GM12864 (cell line): ENCODE results near the gene MEF2D.

ENCODE experiments used
- DNase-seq: peaks from one replicate; pipeline ENCODE4 v3.0.0-alpha.2; 2011; ENCODE audit warnings: low read depth
- H3K4me3 ChIP-seq: 2 replicates; pipeline ENCODE4 v1.5.1; 2011; ENCODE audit warnings: mild to moderate bottlenecking, low read depth, low read length, control low read depth
- CTCF ChIP-seq: IDR thresholded peaks from 2 replicates; pipeline ENCODE4 v1.5.1; 2011; ENCODE audit warnings: low read depth, mild to moderate bottlenecking, moderate library complexity, low read length, control low read depth, inconsistent platforms; ENCODE audit errors: missing control alignments

The MEF2D gene

GRCh38 chr1:156421939-156422601 lies 78.5 kb downstream of the MEF2D start:
- peak overlapping the region; percentile 69; the same call in 1 of the 2 replicates for H3K4me3 ChIP-seq
- no peak for TF ChIP-seq CTCF
- no peak for DNase-seq

GRCh38 chr1:156421062-156421938 lies 79.3 kb downstream of the MEF2D start:
- TF ChIP-seq CTCF, result no peak
- peak; percentile 42 for DNase-seq
- H3K4me3 ChIP-seq, result peak overlapping the region; percentile 69

- TF ChIP-seq CTCF, result no peak
- DNase-seq, result no peak
- peak overlapping the region; percentile 69 for H3K4me3 ChIP-seq
These were observed 80.1 kb downstream of the MEF2D start for GRCh38 chr1:156420205-156421061.

- DNase-seq, result no peak
- peak; percentile 71 for TF ChIP-seq CTCF
- H3K4me3 ChIP-seq, result peak overlapping the region; percentile 69
These were observed 80.7 kb downstream of the MEF2D start for GRCh38 chr1:156419854-156420204.

GRCh38 chr1:156418416-156419070 lies 82.0 kb downstream of the MEF2D start:
- TF ChIP-seq CTCF, result no peak
- no peak for DNase-seq
- no peak overlapping the region for H3K4me3 ChIP-seq

GRCh38 chr1:156417401-156418020 lies 83.1 kb downstream of the MEF2D start:
- TF ChIP-seq CTCF, result no peak
- H3K4me3 ChIP-seq, result no peak overlapping the region

More at GRCh38 chr1:156417401-156418020, 83.1 kb downstream of the MEF2D start:
- no peak for DNase-seq
